IPS-18a (cell line): Measurements from ENCODE around the gene TMEM185B.

Source experiments
- H3K27ac ChIP-seq: one replicate; pipeline ENCODE4 v1.5.1; 2013; ENCODE audit warnings: low read length
- H3K27me3 ChIP-seq: one replicate; pipeline ENCODE4 v1.6.1; 2013; ENCODE audit warnings: mild to moderate bottlenecking, low read length; ENCODE audit not compliant: control insufficient read depth, insufficient read depth
- H3K36me3 ChIP-seq: one replicate; pipeline ENCODE4 v1.6.1; 2013; ENCODE audit warnings: low read depth, low read length; ENCODE audit not compliant: control insufficient read depth
- H3K4me1 ChIP-seq: one replicate; pipeline ENCODE4 v1.6.1; 2013; ENCODE audit warnings: low read depth, low read length; ENCODE audit not compliant: control insufficient read depth
- H3K4me3 ChIP-seq: one replicate; pipeline ENCODE4 v1.5.1; 2013; ENCODE audit warnings: low read length
- H3K9ac ChIP-seq: one replicate; pipeline ENCODE4 v1.6.1; 2013; ENCODE audit warnings: mild to moderate bottlenecking, low read length, moderate library complexity
- H3K9me3 ChIP-seq: one replicate; pipeline ENCODE4 v1.6.1; 2013; ENCODE audit warnings: low read depth, low read length; ENCODE audit not compliant: control insufficient read depth

TMEM185B gene

DNA sequence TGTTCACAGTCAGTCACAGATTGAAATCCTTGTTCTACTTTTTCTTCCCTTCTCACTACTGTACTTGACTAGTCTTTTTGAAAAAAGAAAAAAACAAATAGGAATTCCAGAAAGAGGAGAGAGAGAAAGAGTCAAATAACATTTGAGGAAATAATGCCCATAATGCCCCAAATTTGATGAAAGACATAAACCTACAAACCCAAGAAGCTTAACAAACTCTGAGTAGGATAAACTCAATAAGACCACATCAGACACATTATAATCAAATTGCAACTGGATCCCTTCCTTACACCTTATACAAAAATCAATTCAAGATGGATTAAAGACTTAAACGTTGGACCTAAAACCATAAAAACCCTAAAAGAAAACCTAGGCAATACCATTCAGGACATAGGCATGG is 30.9 kb downstream of the TMEM185B start:
- H3K9ac ChIP-seq = no peak overlapping the region
- no peaks in the 10 kb centered on the region for H3K4me1 ChIP-seq
- no peak overlapping the region for H3K4me3 ChIP-seq
- no peak overlapping the region for H3K27ac ChIP-seq
- no peaks in the 10 kb centered on the region for H3K27me3 ChIP-seq
- H3K36me3 ChIP-seq = no peaks in the 10 kb centered on the region
- H3K9me3 ChIP-seq = no peaks in the 10 kb centered on the region

DNA sequence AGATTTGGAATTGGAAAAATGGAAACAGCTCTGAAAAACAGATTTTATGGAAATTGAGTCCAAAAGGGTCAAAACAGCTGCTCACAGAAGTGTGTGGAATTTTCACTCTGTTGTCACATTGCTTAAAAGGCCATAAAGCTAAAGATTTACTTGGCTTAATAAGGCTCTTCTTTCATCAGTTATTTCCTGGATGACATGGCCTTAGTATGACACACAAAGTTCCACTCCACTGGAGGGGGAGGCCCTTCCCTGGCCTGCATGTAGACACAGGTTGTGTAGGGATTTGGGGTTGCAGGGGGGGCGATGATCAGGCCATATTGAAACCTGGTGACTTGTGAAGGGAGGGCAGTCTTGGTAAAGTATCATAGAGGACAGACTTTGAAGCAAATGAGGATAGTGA is 34.0 kb downstream of the TMEM185B start:
- no peak overlapping the region for H3K4me3 ChIP-seq
- no peaks in the 10 kb centered on the region for H3K36me3 ChIP-seq
- H3K4me1 ChIP-seq = no peaks in the 10 kb centered on the region
- no peaks in the 10 kb centered on the region for H3K9me3 ChIP-seq
- no peak overlapping the region for H3K9ac ChIP-seq
- H3K27me3 ChIP-seq = no peaks in the 10 kb centered on the region
- H3K27ac ChIP-seq = no peak overlapping the region

DNA sequence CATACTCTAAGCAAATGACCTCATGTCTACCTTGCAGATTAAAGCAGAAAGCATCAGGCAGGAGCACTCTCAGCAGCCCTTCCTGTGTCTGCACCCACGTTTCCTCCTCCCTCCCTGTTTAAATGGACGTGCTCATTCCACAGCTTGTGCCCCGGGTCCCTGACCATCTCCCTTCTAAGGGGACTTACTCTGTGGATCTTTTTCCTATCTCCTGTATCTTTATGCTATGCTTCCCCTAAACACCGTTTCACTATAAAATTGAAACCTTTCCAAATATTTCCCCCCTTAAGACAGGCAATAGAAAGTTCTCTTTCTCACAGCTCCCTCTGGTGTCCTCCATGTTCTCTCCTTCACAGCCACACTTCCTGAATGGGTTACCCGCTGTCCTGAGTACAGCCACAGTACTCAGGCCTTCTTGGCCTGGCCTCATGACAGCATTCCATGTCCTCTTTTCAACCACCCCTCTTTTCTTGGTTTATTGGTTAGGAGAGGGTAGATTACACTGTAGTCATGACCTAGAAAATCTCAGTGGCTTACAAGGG is 41.1 kb downstream of the TMEM185B start:
- H3K4me1 ChIP-seq = peaks cover 7% of the 10 kb centered on the region
- no peak overlapping the region for H3K27ac ChIP-seq
- no peaks in the 10 kb centered on the region for H3K27me3 ChIP-seq
- no peak overlapping the region for H3K4me3 ChIP-seq
- no peaks in the 10 kb centered on the region for H3K36me3 ChIP-seq
- no peaks in the 10 kb centered on the region for H3K9me3 ChIP-seq
- no peak overlapping the region for H3K9ac ChIP-seq

DNA sequence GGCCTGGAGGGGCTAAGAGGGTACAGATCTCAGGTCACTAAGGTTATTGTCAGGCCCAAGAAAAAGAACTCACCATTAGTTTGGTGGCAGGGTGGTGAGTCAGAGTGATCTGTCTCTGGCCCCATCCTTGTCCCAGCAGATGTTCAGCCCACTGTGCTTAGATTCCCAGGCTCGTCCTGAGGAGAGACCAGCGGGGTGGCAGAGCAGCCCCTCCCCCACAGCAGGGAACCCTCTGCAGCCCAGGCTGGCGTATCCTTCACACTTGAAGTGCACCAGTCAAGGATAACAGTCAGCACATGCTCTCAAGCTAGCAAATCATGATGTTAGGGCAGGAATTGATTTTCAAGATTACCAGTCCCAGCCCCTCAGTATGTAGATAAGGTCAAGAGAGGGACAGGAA is 43.1 kb downstream of the TMEM185B start:
- no peak overlapping the region for H3K4me3 ChIP-seq
- no peak overlapping the region for H3K27ac ChIP-seq

DNA sequence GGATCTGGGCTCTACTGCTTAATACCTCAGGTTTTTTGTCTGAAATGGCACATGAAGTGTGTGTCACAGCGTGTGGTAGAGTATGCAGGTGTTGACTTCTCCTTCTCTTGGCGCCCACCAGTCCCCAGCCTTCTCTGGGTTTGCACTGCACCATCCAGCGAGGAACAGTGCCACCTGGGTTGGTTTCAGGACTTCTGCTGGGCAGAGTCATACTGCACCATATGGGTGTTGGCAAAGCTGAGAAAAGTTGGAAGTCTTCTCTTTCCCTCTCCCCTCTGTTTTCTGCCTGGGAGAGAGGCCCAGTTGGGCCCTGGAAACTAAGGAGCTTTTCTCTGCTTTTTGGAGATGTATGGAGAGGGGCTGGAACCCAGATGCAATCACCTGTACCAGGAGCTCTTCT is 43.8 kb downstream of the TMEM185B start:
- Histone ChIP-seq H3K36me3 (no peaks in the 10 kb centered on the region), H3K27ac (no peak overlapping the region), H3K27me3 (no peaks in the 10 kb centered on the region), H3K4me3 (no peak overlapping the region), H3K4me1 (peaks cover 7% of the 10 kb centered on the region), H3K9ac (no peak overlapping the region), H3K9me3 (no peaks in the 10 kb centered on the region)

More for the DNA sequence above, 43.1 kb downstream of the TMEM185B start:
- Histone ChIP-seq H3K9me3 (no peaks in the 10 kb centered on the region), H3K4me1 (peaks cover 7% of the 10 kb centered on the region), H3K9ac (no peak overlapping the region), H3K36me3 (no peaks in the 10 kb centered on the region), H3K27me3 (no peaks in the 10 kb centered on the region)

DNA sequence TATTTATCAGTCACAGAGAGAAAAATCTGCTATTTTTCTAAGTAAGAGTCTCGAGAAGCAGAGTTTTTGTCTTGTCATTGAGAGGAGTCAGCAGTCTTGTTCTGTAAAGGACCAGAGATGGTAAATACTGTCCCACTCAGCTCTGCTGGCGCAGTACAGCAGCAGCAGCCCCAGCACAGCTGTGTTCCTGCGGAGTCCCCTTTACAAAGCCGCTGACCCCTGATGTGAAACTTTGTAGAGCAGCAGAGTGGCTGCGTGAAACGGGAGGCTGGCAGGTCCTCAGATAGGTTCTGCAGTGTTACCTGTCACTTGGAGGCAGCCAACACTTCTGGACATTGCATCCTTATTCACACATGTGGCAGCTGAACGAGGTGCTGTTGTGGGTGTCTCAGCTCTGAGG is 45.2 kb downstream of the TMEM185B start:
- H3K36me3 ChIP-seq = no peaks in the 10 kb centered on the region
- H3K4me1 ChIP-seq = peaks cover 7% of the 10 kb centered on the region
- H3K4me3 ChIP-seq = no peak overlapping the region
- no peaks in the 10 kb centered on the region for H3K27me3 ChIP-seq
- H3K27ac ChIP-seq = no peak overlapping the region
- no peak overlapping the region for H3K9ac ChIP-seq
- no peaks in the 10 kb centered on the region for H3K9me3 ChIP-seq

DNA sequence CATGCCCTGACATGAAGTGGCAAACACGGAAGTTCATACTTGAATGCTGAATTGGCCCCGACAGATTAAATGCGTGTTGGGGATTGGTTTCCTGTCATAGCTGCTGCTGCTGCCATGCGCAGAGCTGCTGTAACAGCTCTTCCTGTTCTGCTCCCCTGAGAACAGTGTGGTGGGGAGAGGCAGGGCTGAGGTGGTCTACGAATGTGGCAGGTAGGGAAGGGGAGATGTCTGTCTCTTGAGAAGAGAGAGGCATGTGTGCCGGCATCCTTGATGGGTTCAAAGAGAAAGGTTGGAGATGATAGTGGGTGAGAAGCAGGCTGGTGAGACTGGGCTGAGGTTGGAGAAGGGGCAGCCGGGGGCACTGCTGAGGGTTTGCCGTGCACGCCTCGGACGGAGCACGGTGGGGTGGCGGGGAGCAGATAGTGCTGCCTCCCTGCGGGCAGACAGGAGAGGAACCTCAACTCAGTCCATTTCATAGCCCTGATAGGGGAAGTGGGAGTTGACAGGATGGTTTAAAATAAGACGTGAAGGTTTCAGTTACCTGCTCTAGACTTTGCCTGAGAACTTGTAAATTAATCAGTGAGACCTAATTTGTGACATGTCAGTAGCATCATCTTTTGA is 46.1 kb downstream of the TMEM185B start:
- H3K9ac ChIP-seq = no peak overlapping the region
- no peaks in the 10 kb centered on the region for H3K36me3 ChIP-seq
- H3K4me1 ChIP-seq = peaks cover 7% of the 10 kb centered on the region
- H3K4me3 ChIP-seq = no peak overlapping the region
- H3K27ac ChIP-seq = no peak overlapping the region
- no peaks in the 10 kb centered on the region for H3K27me3 ChIP-seq
- no peaks in the 10 kb centered on the region for H3K9me3 ChIP-seq

DNA sequence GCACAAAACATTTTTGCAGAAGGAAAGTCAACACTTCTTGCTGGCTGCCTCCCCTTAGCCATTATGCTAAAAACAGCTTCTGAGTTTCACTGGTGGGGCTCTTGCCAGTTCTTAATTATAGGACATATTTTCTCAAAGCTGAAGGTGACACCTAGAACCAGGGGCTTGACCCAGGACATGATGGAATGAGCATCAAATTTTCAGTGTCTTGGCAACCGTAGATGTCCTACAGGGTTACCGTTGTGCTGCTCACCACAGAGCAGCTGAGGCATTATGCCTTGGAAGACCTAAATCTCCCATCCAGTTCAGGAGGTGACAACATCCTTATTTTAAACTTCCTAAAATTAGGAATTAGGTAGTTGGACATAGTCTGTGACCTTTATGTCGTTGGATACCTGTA is 46.7 kb downstream of the TMEM185B start:
- Histone ChIP-seq H3K4me3 (no peak overlapping the region), H3K36me3 (no peaks in the 10 kb centered on the region), H3K9me3 (no peaks in the 10 kb centered on the region), H3K4me1 (peaks cover 7% of the 10 kb centered on the region), H3K27ac (no peak overlapping the region), H3K27me3 (no peaks in the 10 kb centered on the region), H3K9ac (no peak overlapping the region)

DNA sequence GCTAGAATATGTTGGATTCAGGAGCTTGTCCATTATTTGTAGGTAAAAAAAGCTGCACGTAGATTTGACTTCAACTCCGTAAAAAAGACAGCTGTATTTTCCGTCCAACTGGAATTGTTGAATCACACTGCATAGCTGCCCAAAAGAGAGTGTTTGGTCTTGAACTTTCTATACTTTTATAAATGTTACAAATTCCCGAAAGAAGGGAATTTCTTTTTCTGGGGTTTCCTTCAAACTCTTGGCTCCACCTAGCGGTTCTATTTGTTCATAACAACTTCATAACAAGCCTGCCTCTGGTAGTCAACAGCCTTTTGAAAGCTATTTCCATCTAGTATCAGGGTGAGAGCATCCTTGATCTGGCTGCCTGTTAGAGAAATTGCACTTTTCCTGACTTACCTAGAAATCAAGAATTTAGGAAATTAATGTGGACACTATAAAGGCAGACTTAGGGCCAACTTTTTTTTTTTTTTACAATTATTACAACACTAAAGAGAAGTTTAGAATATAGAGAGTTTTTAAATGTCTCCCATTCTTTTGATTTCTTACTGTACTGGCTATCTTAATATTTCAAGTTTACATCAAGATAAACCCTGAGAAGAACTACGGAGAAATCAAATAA is 48.1 kb downstream of the TMEM185B start:
- H3K27ac ChIP-seq = no peak overlapping the region
- no peak overlapping the region for H3K4me3 ChIP-seq
- H3K9me3 ChIP-seq = no peaks in the 10 kb centered on the region
- no peak overlapping the region for H3K9ac ChIP-seq
- no peaks in the 10 kb centered on the region for H3K36me3 ChIP-seq
- peaks cover 5% of the 10 kb centered on the region for H3K4me1 ChIP-seq
- no peaks in the 10 kb centered on the region for H3K27me3 ChIP-seq
